Uterus (tissue), 2 donors: ENCODE results near the gene TOM1L1.

Experiments
- CTCF ChIP-seq, 4 experiments: fragments of 200-600 bp in 2 of 4; fragments of 450-650 bp in 2 of 4; sonication (generic) in 2 of 4; IDR thresholded peaks; one replicate each; pipeline ENCODE4 v1.5.1; 2016 to 2019; ENCODE audit warnings: antibody characterized with exemption in 4 of 4, mild to moderate bottlenecking in 2 of 4, moderate library complexity in 1 of 4
- POLR2A ChIP-seq, 2 donors: fragments of 450-650 bp; IDR thresholded peaks; one replicate each; pipeline ENCODE4 v1.6.1; 2016; ENCODE audit warnings: antibody characterized with exemption in 2 of 2, mild to moderate bottlenecking in 1 of 2, moderate library complexity in 1 of 2

GRCh38 chr17:54968988-54969332, 68.3 kb downstream of the TOM1L1 start:
- TF ChIP-seq POLR2A (IDR thresholded peaks at IDR 0.05), result no peak
- no peak for TF ChIP-seq CTCF (IDR thresholded peaks at IDR 0.05)
